Natural killer cell (primary cell): Measurements from ENCODE around the gene FAM187B. TPM values are rescaled to one million over a fixed set of nuclear protein-coding genes. Genes with fewer than 3 reads are reported as not detected.

Experiments
- ATAC-seq, 3 donors: fragments of 150-1000 bp in 2 of 3; fragments of 200-7000 bp in 1 of 3; cut with Tn5 transposase; 1 replicate in 1 of 3; 2 replicates in 2 of 3; pipeline ENCODE4 v1.10.0; 2021; ENCODE audit warnings: mild to moderate bottlenecking in 2 of 3, moderate library complexity in 2 of 3
- DNase-seq, 2 donors: peaks; one replicate each; pipeline versions ENCODE4 v3.0.0 to v3.0.0-alpha.2; 2013 to 2021; ENCODE audit warnings: mixed read lengths in 1 of 2
- H3K27ac ChIP-seq: one replicate; pipeline ENCODE4 v1.5.1; 2013; ENCODE audit warnings: mild to moderate bottlenecking, low read length
- H3K27me3 ChIP-seq: one replicate; pipeline ENCODE4 v1.6.1; 2013; ENCODE audit warnings: low read length; ENCODE audit not compliant: control insufficient read depth, insufficient read depth
- H3K36me3 ChIP-seq: one replicate; pipeline ENCODE4 v1.6.1; 2013; ENCODE audit warnings: low read length; ENCODE audit not compliant: control insufficient read depth, insufficient read depth
- H3K4me1 ChIP-seq: one replicate; pipeline ENCODE4 v1.6.1; 2013; ENCODE audit warnings: low read length; ENCODE audit not compliant: control insufficient read depth, insufficient read depth
- H3K4me3 ChIP-seq: one replicate; pipeline ENCODE4 v1.5.1; 2013; ENCODE audit warnings: low read length
- H3K9me3 ChIP-seq: one replicate; pipeline ENCODE4 v1.6.1; 2013; ENCODE audit warnings: low read length; ENCODE audit not compliant: control insufficient read depth, insufficient read depth
- H3K27ac Mint-ChIP-seq, 2 donors: one replicate each; pipeline ENCODE4 v1.8.0; 2022; ENCODE audit warnings: mild to moderate bottlenecking in 2 of 2, mixed read lengths in 2 of 2, moderate library complexity in 1 of 2
- H3K27me3 Mint-ChIP-seq, 2 donors: one replicate each; pipeline ENCODE4 v1.8.0; 2022; ENCODE audit warnings: low read depth in 2 of 2, mixed read lengths in 2 of 2
- H3K36me3 Mint-ChIP-seq: one replicate; pipeline ENCODE4 v1.8.0; 2022; ENCODE audit warnings: mixed read lengths
- H3K4me1 Mint-ChIP-seq, 2 donors: one replicate each; pipeline ENCODE4 v1.8.0; 2022; ENCODE audit warnings: mixed read lengths in 2 of 2
- H3K4me3 Mint-ChIP-seq: one replicate; pipeline ENCODE4 v1.8.0; 2022; ENCODE audit warnings: mild to moderate bottlenecking, moderate library complexity, mixed read lengths
- H3K9me3 Mint-ChIP-seq, 2 donors: one replicate each; pipeline ENCODE4 v1.8.0; 2022; ENCODE audit warnings: mixed read lengths in 2 of 2
- CTCF ChIP-seq: fragments of 200-600 bp; IDR thresholded peaks from one replicate; pipeline ENCODE4 v1.8.0; 2022; ENCODE audit warnings: antibody characterized with exemption
- WGBS: methylation state at CpG from one replicate; pipeline ENCODE4 v1.1.7; 2013; ENCODE audit warnings: missing lambda C conversion rate; ENCODE audit not compliant: insufficient coverage; 5-methylcytosine and 5-hydroxymethylcytosine counted together
- intact Hi-C: fragments of 100-400 bp; cut with micrococcal nuclease; formaldehyde crosslinking; loops from one replicate; pipeline ENCODE4 v1.14.2; 2022
- total RNA-seq, 4 donors: library from RNA; stranded (reverse); fragments of 120-200 nt in 1 of 4; gene quantifications; one replicate each; pipeline versions ENCODE4 v1.2.3 to v1.2.4, GENCODE V29; 2013 to 2022

Gene FAM187B
- total RNA-seq, 3 donors from 2014 or later (not counting 1 experiment from before 2014, with no cell fraction given) = not detected

- ATAC-seq (no peak), DNase-seq (no peak)
- Mint-ChIP-seq H3K36me3 (no peaks in the 10 kb centered on the region), H3K27me3 (no peaks in the 10 kb centered on the region), H3K4me3 (peak overlapping the region; percentile 35), H3K27ac (peak overlapping the region; percentile 87 to 91), H3K9me3 (no peaks in the 10 kb centered on the region), H3K4me1 (peaks cover 70 to 73% of the 10 kb centered on the region in 2 donors)
- H3K27me3 ChIP-seq = no peaks in the 10 kb centered on the region
- H3K4me3 ChIP-seq = no peak overlapping the region
- TF ChIP-seq CTCF = no peak
- H3K27ac ChIP-seq = peak overlapping the region; percentile 88
- WGBS = 69% methylated on average over 8 of the region's 8 CpGs
- H3K4me1 ChIP-seq = peaks cover 88% of the 10 kb centered on the region
- H3K9me3 ChIP-seq = peaks cover 4% of the 10 kb centered on the region
- intact Hi-C loops = no loop called here
- H3K36me3 ChIP-seq = no peaks in the 10 kb centered on the region
These were observed 20.4 kb downstream of the FAM187B start for GRCh38 chr19:35208121-35208520.

GRCh38 chr19:35207391-35207871 is 21.1 kb downstream of the FAM187B start:
- Histone ChIP-seq H3K27ac (peak overlapping the region; percentile 88), H3K27me3 (no peaks in the 10 kb centered on the region), H3K4me1 (peaks cover 82% of the 10 kb centered on the region), H3K36me3 (no peaks in the 10 kb centered on the region), H3K4me3 (no peak overlapping the region), H3K9me3 (peaks cover 4% of the 10 kb centered on the region)
- ATAC-seq (no peak), DNase-seq (peak in 1 of 2 donors; percentile 70)
- no peaks in the 10 kb centered on the region for H3K36me3 Mint-ChIP-seq
- H3K9me3 Mint-ChIP-seq = no peaks in the 10 kb centered on the region
- H3K27ac Mint-ChIP-seq = peak overlapping the region; percentile 87 to 91
- H3K4me3 Mint-ChIP-seq = peak overlapping the region; percentile 35
- no peak for TF ChIP-seq CTCF
- H3K4me1 Mint-ChIP-seq = peaks cover 68 to 73% of the 10 kb centered on the region in 2 donors
- intact Hi-C loops = no loop called here
- no peaks in the 10 kb centered on the region for H3K27me3 Mint-ChIP-seq
- WGBS = 94% methylated on average over 5 of the region's 8 CpGs

- peak overlapping the region; percentile 88 for H3K27ac ChIP-seq
- Mint-ChIP-seq H3K4me3 (peak overlapping the region; percentile 29), H3K36me3 (no peaks in the 10 kb centered on the region), H3K27me3 (no peaks in the 10 kb centered on the region), H3K9me3 (no peaks in the 10 kb centered on the region), H3K4me1 (peaks cover 62 to 67% of the 10 kb centered on the region in 2 donors), H3K27ac (peak overlapping the region; percentile 87 to 91)
- TF ChIP-seq CTCF = no peak
- intact Hi-C loops = no loop called here
- H3K4me1 ChIP-seq = peaks cover 77% of the 10 kb centered on the region
- H3K9me3 ChIP-seq = peaks cover 4% of the 10 kb centered on the region
- ATAC-seq = no peak
- H3K36me3 ChIP-seq = no peaks in the 10 kb centered on the region
- 100% methylated on average over 1 of the region's 1 CpG for whole genome bisulfite sequencing
- no peaks in the 10 kb centered on the region for H3K27me3 ChIP-seq
- no peak for DNase-seq
- H3K4me3 ChIP-seq = no peak overlapping the region
These were observed 21.7 kb downstream of the FAM187B start for GRCh38 chr19:35206855-35207254.

GRCh38 chr19:35206379-35206778 is 22.2 kb downstream of the FAM187B start:
- no peaks in the 10 kb centered on the region for H3K27me3 Mint-ChIP-seq
- H3K27me3 ChIP-seq = no peaks in the 10 kb centered on the region
- 5% methylated on average over 4 of the region's 5 CpGs for WGBS
- peak overlapping the region; percentile 29 for H3K4me3 Mint-ChIP-seq
- peaks cover 72% of the 10 kb centered on the region for H3K4me1 ChIP-seq
- TF ChIP-seq CTCF = no peak
- H3K4me3 ChIP-seq = no peak overlapping the region
- intact Hi-C loops = no loop called here
- no peaks in the 10 kb centered on the region for H3K36me3 Mint-ChIP-seq
- DNase-seq = peak in 1 of 2 donors; percentile 90
- H3K36me3 ChIP-seq = no peaks in the 10 kb centered on the region
- ATAC-seq = peak in 2 of 3 donors; percentile 4 to 16
- H3K27ac ChIP-seq = peak overlapping the region; percentile 88
- H3K27ac Mint-ChIP-seq = peak overlapping the region; percentile 87 to 91
- no peaks in the 10 kb centered on the region for H3K9me3 Mint-ChIP-seq
- peaks cover 58 to 62% of the 10 kb centered on the region in 2 donors for H3K4me1 Mint-ChIP-seq
- H3K9me3 ChIP-seq = peaks cover 4% of the 10 kb centered on the region
